Measurements from ENCODE around the gene TTC31. TPM values are rescaled to one million over a fixed set of nuclear protein-coding genes. Genes with fewer than 3 reads are reported as not detected.

TTC31 gene
- total RNA-seq, 1 experiment from 2014 or later = 25.8 TPM

DNA sequence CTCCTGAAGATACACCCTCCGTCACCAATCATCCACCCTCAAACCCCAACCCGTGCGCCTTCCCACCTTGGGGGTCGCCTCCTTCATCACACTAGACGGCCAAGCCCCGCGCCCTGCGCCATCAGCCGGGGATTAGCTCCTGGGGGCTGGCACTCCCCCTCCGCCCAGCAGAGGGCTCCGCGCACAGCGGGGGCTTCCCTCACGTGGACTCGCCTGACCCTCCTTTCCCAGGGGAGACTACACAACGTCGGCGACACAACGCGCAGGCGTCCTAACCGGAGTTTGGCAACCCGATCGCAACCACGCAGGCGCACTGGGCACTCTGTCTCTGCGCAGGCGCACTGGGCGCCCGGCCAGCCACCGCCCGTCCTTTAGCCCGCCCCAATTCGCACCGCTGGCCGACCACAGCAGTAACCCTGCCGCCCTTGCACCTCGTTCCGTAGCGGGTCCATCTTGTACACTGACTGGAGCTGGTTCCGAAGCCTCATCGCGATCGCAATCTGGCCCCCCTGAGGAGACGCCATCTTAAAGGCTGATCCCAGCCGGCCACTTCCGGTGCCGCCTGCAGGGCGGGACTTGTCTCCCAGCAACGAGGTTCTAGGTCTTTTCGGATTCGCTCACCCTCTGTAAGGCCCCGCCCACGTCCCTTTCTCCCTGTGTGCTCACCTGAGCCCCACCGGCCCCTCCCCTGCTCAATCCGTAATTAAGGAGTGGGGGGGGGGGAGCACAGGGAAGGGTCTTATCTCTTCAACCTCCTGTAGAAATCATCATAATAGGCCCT is 24.5 kb downstream of the TTC31 start, which contains the start of gene PCGF1:
TSS of gene PCGF1 (minus strand) at position 551 of the 781 bp plus-strand sequence. CDS start at position 524, 27 bp downstream.
- peaks cover 13% of the 10 kb centered on the region for H3K4me1 ChIP-seq (ENCODE audit: insufficient read depth, low read length, poor library complexity, severe bottlenecking)
- intact Hi-C loops (cut with micrococcal nuclease; ENCODE audit: unreplicated experiment) = loop anchor here (2.0 kb wide), 1 partner anchor 21 kb away; the partner anchor contains the start of genes AUP1 and HTRA2
- no peaks in the 10 kb centered on the region for H3K27me3 ChIP-seq (replicated peaks; ENCODE audit: insufficient read depth, low read depth, low read length, poor library complexity)

DNA sequence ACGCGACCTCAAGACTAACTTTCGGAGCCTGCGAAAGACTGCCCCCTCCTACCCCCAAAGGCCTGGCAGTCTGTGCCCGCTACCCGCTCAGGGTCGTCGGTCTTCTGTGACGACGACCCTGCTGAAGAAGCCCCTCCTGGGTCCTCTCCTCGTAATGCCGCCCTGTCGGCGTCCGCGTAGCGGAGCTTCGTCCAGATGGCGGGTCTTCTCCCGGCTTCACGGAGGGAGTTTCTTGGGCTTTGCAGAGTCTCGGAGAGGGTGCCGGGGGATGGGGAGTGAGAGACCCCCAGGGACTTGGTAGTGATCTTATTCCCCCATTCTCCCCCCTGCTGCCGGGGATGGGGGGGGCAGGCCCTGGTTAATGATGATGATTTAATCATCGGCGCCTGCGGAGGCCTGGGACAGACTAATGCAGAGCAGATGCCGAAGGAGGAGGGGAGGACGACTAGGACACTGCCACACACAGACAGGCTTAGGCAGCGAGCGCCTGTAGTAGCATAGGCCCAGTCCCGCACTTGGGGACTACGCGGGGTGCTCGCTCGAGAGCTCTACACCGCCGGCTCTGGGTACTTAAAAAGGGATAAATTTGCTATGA is 25.1 kb downstream of the TTC31 start:
- TF ChIP-seq, protein P1, sequence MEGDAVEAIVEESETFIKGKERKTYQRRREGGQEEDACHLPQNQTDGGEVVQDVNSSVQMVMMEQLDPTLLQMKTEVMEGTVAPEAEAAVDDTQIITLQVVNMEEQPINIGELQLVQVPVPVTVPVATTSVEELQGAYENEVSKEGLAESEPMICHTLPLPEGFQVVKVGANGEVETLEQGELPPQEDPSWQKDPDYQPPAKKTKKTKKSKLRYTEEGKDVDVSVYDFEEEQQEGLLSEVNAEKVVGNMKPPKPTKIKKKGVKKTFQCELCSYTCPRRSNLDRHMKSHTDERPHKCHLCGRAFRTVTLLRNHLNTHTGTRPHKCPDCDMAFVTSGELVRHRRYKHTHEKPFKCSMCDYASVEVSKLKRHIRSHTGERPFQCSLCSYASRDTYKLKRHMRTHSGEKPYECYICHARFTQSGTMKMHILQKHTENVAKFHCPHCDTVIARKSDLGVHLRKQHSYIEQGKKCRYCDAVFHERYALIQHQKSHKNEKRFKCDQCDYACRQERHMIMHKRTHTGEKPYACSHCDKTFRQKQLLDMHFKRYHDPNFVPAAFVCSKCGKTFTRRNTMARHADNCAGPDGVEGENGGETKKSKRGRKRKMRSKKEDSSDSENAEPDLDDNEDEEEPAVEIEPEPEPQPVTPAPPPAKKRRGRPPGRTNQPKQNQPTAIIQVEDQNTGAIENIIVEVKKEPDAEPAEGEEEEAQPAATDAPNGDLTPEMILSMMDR (conservative IDR thresholded peaks at IDR 0.05; ENCODE audit: low read depth, low read length) = no peak
- TF ChIP-seq EZH2 (IDR thresholded peaks at IDR 0.05; ENCODE audit: borderline replicate concordance, low read depth, low read length, poor library complexity, severe bottlenecking) = no peak
- peaks cover 5% of the 10 kb centered on the region for H3K27me3 ChIP-seq (replicated peaks; ENCODE audit: insufficient read depth, low read depth, low read length, poor library complexity)
- peaks cover 14% of the 10 kb centered on the region for H3K36me3 ChIP-seq (ENCODE audit: insufficient read depth, low read length, poor library complexity, severe bottlenecking)
- ChIA-PET CTCF (interaction anchor here (1.1 kb wide), 1 partner anchor 25 kb away, joined by 3 read pairs; the partner anchor contains the start of genes CCDC142 and TTC31), POLR2A (ENCODE audit: low non-redundant PET) (no interaction called here)
- peak; percentile 89 for DNase-seq (ENCODE audit: low spot score)
- H3K9me3 ChIP-seq (ENCODE audit: low read depth, low read length, poor library complexity, severe bottlenecking) = no peaks in the 10 kb centered on the region
- H3K27ac ChIP-seq (ENCODE audit: low read depth, low read length, poor library complexity, severe bottlenecking) = peak overlapping the region; percentile 97
- BruUV-seq (replicated peaks) = no TSS peak
- intact Hi-C loops (cut with micrococcal nuclease; ENCODE audit: unreplicated experiment) = loop anchor here (2.0 kb wide), 1 partner anchor 21 kb away; the partner anchor contains the start of genes AUP1 and HTRA2
- peaks cover 15% of the 10 kb centered on the region for H3K4me1 ChIP-seq (ENCODE audit: insufficient read depth, low read length, poor library complexity, severe bottlenecking)
- peak overlapping the region; percentile 63 for H3K4me3 ChIP-seq (ENCODE audit: low read depth, low read length, poor library complexity, severe bottlenecking)

More for the DNA sequence above, 24.5 kb downstream of the TTC31 start, which contains the start of gene PCGF1:
- peak; percentile 99 for DNase-seq (ENCODE audit: low spot score)
- TF ChIP-seq, protein P1 (conservative IDR thresholded peaks at IDR 0.05; ENCODE audit: low read depth, low read length) = peak; percentile 72
- no peak for TF ChIP-seq EZH2 (IDR thresholded peaks at IDR 0.05; ENCODE audit: borderline replicate concordance, low read depth, low read length, poor library complexity, severe bottlenecking)
- peaks cover 14% of the 10 kb centered on the region for H3K36me3 ChIP-seq (ENCODE audit: insufficient read depth, low read length, poor library complexity, severe bottlenecking)
- peak within 1 kb of the TSS; percentile 97 for H3K27ac ChIP-seq (ENCODE audit: low read depth, low read length, poor library complexity, severe bottlenecking)
- ChIA-PET CTCF (interaction anchor here (0.6 to 1.1 kb wide), 2 partner anchors 24 to 25 kb away, joined by 3 read pairs; partner anchors contain the start of genes CCDC142 and TTC31), POLR2A (ENCODE audit: low non-redundant PET) (interaction anchor here (0.6 to 0.8 kb wide), 2 partner anchors 25 to 41 kb away, joined by 4 to 13 read pairs; partner anchors contain the start of genes CCDC142 and TTC31)
- H3K4me3 ChIP-seq (ENCODE audit: low read depth, low read length, poor library complexity, severe bottlenecking) = peak within 1 kb of the TSS; percentile 63
- no peaks in the 10 kb centered on the region for H3K9me3 ChIP-seq (ENCODE audit: low read depth, low read length, poor library complexity, severe bottlenecking)
- no TSS peak for BruUV-seq (replicated peaks)

DNA sequence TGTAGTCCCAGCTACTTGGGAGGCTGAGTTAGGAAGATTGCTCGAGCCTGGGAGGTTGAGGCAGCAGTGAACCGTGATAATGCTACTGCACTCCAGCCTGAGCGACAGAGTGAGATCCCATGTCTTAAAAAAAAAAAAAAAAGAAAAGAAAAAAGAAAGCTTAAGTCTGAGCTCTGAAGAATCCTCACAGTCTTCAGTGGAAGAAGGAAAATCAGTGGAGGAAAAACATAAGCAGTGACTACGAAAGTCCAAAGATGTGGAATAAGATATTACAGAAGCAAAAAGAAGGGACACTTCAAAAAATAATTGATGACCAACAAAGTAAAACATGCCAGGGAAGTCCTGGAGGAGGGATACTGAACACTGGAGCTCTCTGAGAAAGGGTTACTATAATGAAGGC is 27.4 kb downstream of the TTC31 start:
- intact Hi-C loops (cut with micrococcal nuclease; ENCODE audit: unreplicated experiment) = no loop called here
- peaks cover 8% of the 10 kb centered on the region for H3K36me3 ChIP-seq (ENCODE audit: insufficient read depth, low read length, poor library complexity, severe bottlenecking)
- no peak overlapping the region for H3K27ac ChIP-seq (ENCODE audit: low read depth, low read length, poor library complexity, severe bottlenecking)
- H3K4me1 ChIP-seq (ENCODE audit: insufficient read depth, low read length, poor library complexity, severe bottlenecking) = peaks cover 34% of the 10 kb centered on the region
- ChIA-PET POLR2A (ENCODE audit: low non-redundant PET) (no interaction called here), CTCF (no interaction called here)
- TF ChIP-seq, protein P1 (conservative IDR thresholded peaks at IDR 0.05; ENCODE audit: low read depth, low read length) = no peak
- TF ChIP-seq EZH2 (IDR thresholded peaks at IDR 0.05; ENCODE audit: borderline replicate concordance, low read depth, low read length, poor library complexity, severe bottlenecking) = no peak
- H3K27me3 ChIP-seq (replicated peaks; ENCODE audit: insufficient read depth, low read depth, low read length, poor library complexity) = peaks cover 28% of the 10 kb centered on the region
- no peak for DNase-seq (ENCODE audit: low spot score)
- BruUV-seq (replicated peaks) = no TSS peak
- no peak overlapping the region for H3K4me3 ChIP-seq (ENCODE audit: low read depth, low read length, poor library complexity, severe bottlenecking)
- no peaks in the 10 kb centered on the region for H3K9me3 ChIP-seq (ENCODE audit: low read depth, low read length, poor library complexity, severe bottlenecking)
